CD4-positive, alpha-beta memory T cell (primary cell): ENCODE data around the gene KRTAP4-9. TPM values are rescaled to one million over a fixed set of nuclear protein-coding genes. Genes with fewer than 3 reads are reported as not detected.
"Not testable (repeated sequence)": the region's sequence is repeated elsewhere in the genome, so short reads cannot be mapped to it uniquely, and the experiment has no call there.

ENCODE experiments used
- CTCF ChIA-PET: fragments of 350-600 bp; sonication (Branson Sonifier 250); formaldehyde crosslinking; loops from one replicate; lab custom pipeline; 2021; ENCODE audit warnings: inconsistent platforms; ENCODE audit not compliant: partially characterized antibody; lab: Charles Lee
- POLR2A ChIA-PET: fragments of 350-600 bp; sonication (Branson Sonifier 250); formaldehyde crosslinking; loops from one replicate; lab custom pipeline; 2021; ENCODE audit not compliant: partially characterized antibody; lab: Charles Lee
- DNase-seq, 5 donors: peaks; one replicate each; pipeline versions ENCODE4 v3.0.0 to v3.0.0-alpha.2; 2020 to 2022; ENCODE audit warnings: mixed read lengths in 1 of 5
- H3K27ac ChIP-seq: one replicate; pipeline ENCODE4 v1.7.0; 2013; ENCODE audit warnings: low read depth, low read length
- H3K27me3 ChIP-seq: 2 replicates; pipeline ENCODE4 v1.7.0; 2013; ENCODE audit warnings: mild to moderate bottlenecking, low read length, moderate library complexity; ENCODE audit not compliant: insufficient read depth
- H3K36me3 ChIP-seq: 2 replicates; pipeline ENCODE4 v1.7.0; 2013; ENCODE audit warnings: mild to moderate bottlenecking, low read length, moderate library complexity; ENCODE audit not compliant: insufficient read depth
- H3K4me1 ChIP-seq: 2 replicates; pipeline ENCODE4 v1.7.0; 2013; ENCODE audit warnings: mild to moderate bottlenecking, low read length, moderate library complexity; ENCODE audit not compliant: insufficient read depth
- H3K4me3 ChIP-seq, 2 donors: one replicate each; pipeline ENCODE4 v1.7.0; 2013; ENCODE audit warnings: low read length in 2 of 2, mild to moderate bottlenecking in 1 of 2
- H3K9me3 ChIP-seq, 2 donors: one replicate each; pipeline ENCODE4 v1.7.0; 2013; ENCODE audit warnings: low read length in 2 of 2, control low read depth in 1 of 2; ENCODE audit not compliant: control insufficient read depth in 1 of 2
- H3K27ac Mint-ChIP-seq, 7 donors: one replicate each; pipeline ENCODE4 v1.8.0; 2020 to 2021; ENCODE audit warnings: mixed read lengths in 7 of 7, mild to moderate bottlenecking in 6 of 7, inconsistent platforms in 3 of 7, moderate library complexity in 3 of 7
- H3K27me3 Mint-ChIP-seq, 2 donors: one replicate each; pipeline ENCODE4 v1.8.0; 2020 to 2021; ENCODE audit warnings: mixed read lengths in 2 of 2
- H3K36me3 Mint-ChIP-seq, 2 donors: one replicate each; pipeline ENCODE4 v1.8.0; 2020 to 2021; ENCODE audit warnings: mixed read lengths in 2 of 2, inconsistent platforms in 1 of 2, mild to moderate bottlenecking in 1 of 2
- H3K4me1 Mint-ChIP-seq, 4 donors: one replicate each; pipeline ENCODE4 v1.8.0; 2020 to 2021; ENCODE audit warnings: mixed read lengths in 4 of 4, mild to moderate bottlenecking in 1 of 4
- H3K4me3 Mint-ChIP-seq, 8 donors: one replicate each; pipeline ENCODE4 v1.8.0; 2020 to 2021; ENCODE audit warnings: mixed read lengths in 8 of 8, mild to moderate bottlenecking in 7 of 8, moderate library complexity in 6 of 8, inconsistent platforms in 3 of 8
- H3K9me3 Mint-ChIP-seq, 8 donors: one replicate each; pipeline ENCODE4 v1.8.0; 2020 to 2021; ENCODE audit warnings: mixed read lengths in 8 of 8, mild to moderate bottlenecking in 5 of 8, inconsistent platforms in 3 of 8, moderate library complexity in 1 of 8
- intact Hi-C: fragments of 100-400 bp; cut with micrococcal nuclease; formaldehyde crosslinking; loops from one replicate; pipeline ENCODE4 v1.15.1; 2023
- polyA plus RNA-seq, 2 donors: library from polyadenylated mRNA; unstranded; fragments of 300-500 nt; fragmentation: Illumina TruSeq; gene quantifications; one replicate each; pipeline ENCODE4 v1.2.3, GENCODE V29; 2021
- total RNA-seq, 2 experiments: library from RNA; stranded (reverse); gene quantifications; one replicate each; pipeline ENCODE4 v1.2.3, GENCODE V29; 2021

Gene KRTAP4-9
- total and polyA plus RNA-seq, 4 experiments from 2014 or later, result not detected

DNA sequence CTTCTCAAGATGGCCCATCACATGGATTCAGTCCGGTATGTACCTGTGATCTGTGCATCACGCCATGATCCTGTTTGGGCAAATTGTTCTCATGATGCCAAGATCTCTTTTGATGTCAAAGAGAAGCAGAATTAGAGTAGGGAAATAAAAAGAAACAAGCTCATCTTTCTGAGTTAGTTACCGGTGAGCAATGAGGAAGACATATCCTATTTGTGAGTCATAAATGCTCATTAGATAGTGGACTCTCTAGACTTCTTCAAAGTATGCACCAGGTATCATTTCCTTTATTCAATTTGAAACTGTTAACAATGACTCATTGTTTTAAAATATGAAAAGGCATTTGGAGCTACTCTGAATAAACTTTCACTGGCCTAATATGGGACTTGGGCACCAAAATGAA, 26.8 kb downstream of the KRTAP4-9 start:
- no peaks in the 10 kb centered on the region for H3K27me3 ChIP-seq
- Mint-ChIP-seq H3K4me1 (peaks cover 0 to 66% (median 32%) of the 10 kb centered on the region in 4 donors), H3K9me3 (peaks cover 0 to 7% (median 1%) of the 10 kb centered on the region in 8 donors), H3K27ac (peak overlapping the region in 2 of 7 donors; percentile 54 to 80), H3K4me3 (peak overlapping the region in 2 of 8 donors; percentile 14 to 19), H3K27me3 (no peaks in the 10 kb centered on the region), H3K36me3 (no peaks in the 10 kb centered on the region)
- CTCF ChIA-PET, result interaction anchor here (2.6 kb wide), 1 partner anchor 190 kb away, joined by 11 read pairs; no protein-coding TSS in a partner anchor
- intact Hi-C loops, result no loop called here
- no peak overlapping the region for H3K27ac ChIP-seq
- no peaks in the 10 kb centered on the region for H3K9me3 ChIP-seq
- peaks cover 22% of the 10 kb centered on the region for H3K4me1 ChIP-seq
- no peak for DNase-seq
- H3K36me3 ChIP-seq, result no peaks in the 10 kb centered on the region
- POLR2A ChIA-PET, result interaction anchor here (0.9 to 2.7 kb wide), 3 partner anchors 10 to 177 kb away, joined by 3 to 14 read pairs (median 4); partner anchors contain the start of gene KRTAP16-1
- H3K4me3 ChIP-seq, result no peak overlapping the region

DNA sequence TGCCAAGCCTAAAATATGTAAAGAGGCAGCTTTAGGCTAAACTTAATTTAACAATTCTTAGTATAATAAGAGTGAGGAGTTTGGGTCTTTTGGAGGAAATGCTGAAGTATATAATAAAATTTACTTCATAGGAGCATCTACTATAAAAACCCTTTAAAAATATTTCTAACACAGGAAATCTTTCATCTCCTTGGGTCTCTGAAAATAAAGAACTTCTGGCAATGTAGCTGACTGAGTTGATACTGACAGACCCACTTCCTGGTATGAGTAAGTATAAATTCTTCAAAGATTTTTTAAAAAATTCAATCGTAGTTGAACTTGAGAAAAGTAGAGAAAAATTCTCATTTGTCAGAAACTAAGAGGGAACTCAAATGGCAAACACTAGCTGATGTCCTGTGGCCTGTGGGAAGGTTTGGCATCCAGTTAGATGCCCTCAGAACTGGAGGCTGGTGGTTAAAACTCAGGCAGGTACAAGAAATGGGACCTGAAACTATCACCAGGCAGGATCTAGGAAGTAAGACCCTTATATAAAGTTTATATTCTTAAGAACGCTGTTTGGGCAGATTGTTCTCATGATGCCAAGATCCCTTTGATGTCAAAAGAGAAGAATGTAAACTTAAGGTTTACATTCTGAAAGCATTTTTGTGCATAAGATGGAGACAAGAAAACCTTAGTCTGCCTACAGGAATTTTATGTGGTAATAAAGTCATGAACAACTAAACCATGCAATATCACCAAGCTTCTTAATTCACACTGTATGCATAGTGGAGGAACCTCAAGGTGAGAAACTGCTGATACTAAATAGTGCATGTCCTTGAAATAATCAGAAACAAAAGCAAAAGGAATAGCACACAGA, 28.9 kb downstream of the KRTAP4-9 start:
- Histone ChIP-seq H3K9me3 (no peaks in the 10 kb centered on the region), H3K27ac (no peak overlapping the region), H3K36me3 (no peaks in the 10 kb centered on the region), H3K27me3 (no peaks in the 10 kb centered on the region), H3K4me3 (no peak overlapping the region), H3K4me1 (peaks cover 22% of the 10 kb centered on the region)
- Mint-ChIP-seq H3K9me3 (peaks cover 0 to 8% (median 6%) of the 10 kb centered on the region in 8 donors), H3K27me3 (peaks cover 2 to 3% of the 10 kb centered on the region in 2 donors), H3K27ac (peak overlapping the region in 4 of 7 donors; percentile 78 to 96 (median 94)), H3K4me3 (peak overlapping the region in 5 of 8 donors; percentile 18 to 85 (median 63)), H3K36me3 (peaks cover 0 to 4% of the 10 kb centered on the region in 2 donors), H3K4me1 (peaks cover 0 to 47% (median 29%) of the 10 kb centered on the region in 4 donors)
- intact Hi-C loops, result no loop called here
- POLR2A ChIA-PET, result interaction anchor here (1.1 to 1.7 kb wide), 6 partner anchors 10 to 555 kb away, joined by 3 to 13 read pairs (median 5); partner anchors contain the start of genes EIF1, KRTAP16-1 and KRTAP4-12
- peak in 2 of 5 donors; percentile 32 to 41 for DNase-seq
- CTCF ChIA-PET, result interaction anchor here (1.9 to 2.6 kb wide), 2 partner anchors 174 to 188 kb away, joined by 5 to 11 read pairs; no protein-coding TSS in a partner anchor

DNA sequence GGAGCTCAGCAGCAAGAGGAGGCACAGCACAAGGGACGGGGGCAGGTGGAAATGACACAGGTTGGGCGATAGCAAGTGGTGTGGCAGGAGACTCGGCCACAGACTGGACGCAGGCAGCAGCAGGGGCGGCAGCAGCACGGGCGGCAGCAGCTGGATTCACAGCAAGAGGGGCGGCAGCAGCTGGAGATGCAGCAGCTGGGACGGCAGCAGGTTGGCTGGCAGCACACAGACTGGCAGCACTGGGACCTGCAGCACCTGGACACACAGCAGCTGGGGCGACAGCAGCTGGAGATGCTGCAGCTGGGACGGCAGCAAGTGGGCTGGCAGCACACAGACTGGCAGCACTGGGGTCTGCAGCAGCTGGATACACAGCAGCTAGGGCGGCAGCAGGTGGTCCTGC, 34.7 kb downstream of the KRTAP4-9 start:
- H3K27ac ChIP-seq, H3K4me1 ChIP-seq, H3K36me3 ChIP-seq, DNase-seq, H3K9me3 ChIP-seq, CTCF ChIA-PET, H3K4me3 ChIP-seq, H3K27me3 Mint-ChIP-seq, intact Hi-C loops, H3K4me3 Mint-ChIP-seq, H3K27me3 ChIP-seq: not testable (repeated sequence)
- POLR2A ChIA-PET, result interaction anchor here (1.0 kb wide), 1 partner anchor 38 kb away, joined by 3 read pairs; the partner anchor contains the start of gene KRTAP4-2
- peaks cover 0 to 11% (median 2%) of the 10 kb centered on the region in 4 donors for H3K4me1 Mint-ChIP-seq
- H3K36me3 Mint-ChIP-seq, result peaks cover 10 to 24% of the 10 kb centered on the region in 2 donors
- peaks cover 5 to 43% (median 30%) of the 10 kb centered on the region in 8 donors for H3K9me3 Mint-ChIP-seq
- H3K27ac Mint-ChIP-seq, result peak overlapping the region in 1 of 7 donors; percentile 4

DNA sequence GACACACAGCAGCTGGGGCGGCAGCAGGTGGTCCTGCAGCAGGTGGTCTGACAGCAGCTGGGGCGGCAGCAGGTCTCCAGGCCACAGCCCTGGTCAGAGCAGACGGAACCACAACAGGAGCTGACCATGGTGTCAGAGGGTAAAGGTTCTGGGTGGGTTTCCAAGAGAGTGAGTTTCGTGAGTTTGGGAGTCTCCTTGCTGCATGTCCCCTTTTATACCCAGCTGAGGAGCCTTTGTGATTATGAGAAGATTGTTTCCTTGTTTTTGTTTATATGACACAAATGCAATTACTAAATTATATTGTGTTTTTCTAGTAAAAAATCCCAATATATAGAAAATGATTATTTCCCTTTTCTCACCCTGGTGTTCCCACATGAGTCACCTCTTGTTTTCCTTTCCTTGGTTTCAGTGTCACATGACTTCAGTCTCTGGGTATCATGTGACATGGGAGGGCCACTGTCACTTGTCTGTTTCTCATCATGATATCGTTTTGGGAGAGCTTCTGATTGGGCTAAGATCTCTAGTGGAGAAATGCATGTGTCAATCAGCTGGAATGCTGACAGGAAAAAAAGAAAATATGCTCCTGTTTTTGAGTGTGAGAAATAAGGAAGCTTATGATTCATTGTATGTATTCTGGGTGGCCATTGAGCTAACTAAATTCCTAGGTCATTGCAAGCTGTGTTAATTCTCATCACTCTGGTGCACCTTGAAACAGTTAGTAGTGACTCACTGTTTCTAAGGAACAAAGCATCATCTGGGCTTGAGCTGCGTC, 35.4 kb downstream of the KRTAP4-9 start, which contains the start of gene KRTAP4-6:
Gene KRTAP4-6 (minus strand): TSS at position 185 of the 772 bp plus-strand sequence. CDS start 57 bp downstream, at position 128.
- POLR2A ChIA-PET, result interaction anchor here (0.7 to 1.2 kb wide), 3 partner anchors 10 to 168 kb away, joined by 3 read pairs; partner anchors contain the start of gene KRTAP4-2
- Mint-ChIP-seq H3K4me1 (peaks cover 0 to 11% (median 2%) of the 10 kb centered on the region in 4 donors), H3K27ac (peak within 1 kb of the TSS in 1 of 7 donors; percentile 4), H3K9me3 (peaks cover 5 to 46% (median 30%) of the 10 kb centered on the region in 8 donors), H3K27me3 (peaks cover 5 to 6% of the 10 kb centered on the region in 2 donors), H3K4me3 (no peak within 1 kb of the TSS), H3K36me3 (peaks cover 10 to 24% of the 10 kb centered on the region in 2 donors)
- no peak for DNase-seq
- no peak within 1 kb of the TSS for H3K4me3 ChIP-seq
- no peak within 1 kb of the TSS for H3K27ac ChIP-seq
- no peaks in the 10 kb centered on the region for H3K36me3 ChIP-seq
- no peaks in the 10 kb centered on the region for H3K4me1 ChIP-seq
- CTCF ChIA-PET, result interaction anchor here (0.6 to 0.8 kb wide), 2 partner anchors 10 to 182 kb away, joined by 3 read pairs; no protein-coding TSS in a partner anchor
- intact Hi-C loops, result no loop called here
- no peaks in the 10 kb centered on the region for H3K27me3 ChIP-seq
- H3K9me3 ChIP-seq, result no peaks in the 10 kb centered on the region

DNA sequence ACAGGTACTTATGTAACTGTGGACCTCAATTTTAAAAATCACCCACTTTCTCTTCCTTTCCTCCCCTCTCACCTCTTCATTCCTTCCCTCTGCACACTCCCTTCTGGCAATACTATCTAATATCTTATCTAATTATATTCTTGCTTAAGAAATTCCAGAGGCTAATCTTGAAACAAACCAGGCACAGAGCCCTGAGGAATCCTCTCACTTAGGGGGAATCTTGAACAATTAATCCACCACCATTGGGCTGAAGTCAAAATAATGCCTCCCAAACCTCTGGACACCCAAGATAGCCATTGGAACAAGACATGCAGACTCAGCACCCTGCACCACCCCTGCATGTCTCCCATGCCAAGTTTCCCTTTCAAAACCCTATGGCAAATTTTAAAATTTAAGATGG, 36.2 kb downstream of the KRTAP4-9 start:
- POLR2A ChIA-PET, result interaction anchor here (0.7 to 1.2 kb wide), 2 partner anchors 10 to 167 kb away, joined by 3 read pairs; no protein-coding TSS in a partner anchor
- Histone ChIP-seq H3K27me3 (no peaks in the 10 kb centered on the region), H3K36me3 (no peaks in the 10 kb centered on the region), H3K9me3 (no peaks in the 10 kb centered on the region), H3K27ac (no peak overlapping the region), H3K4me1 (no peaks in the 10 kb centered on the region), H3K4me3 (no peak overlapping the region)
- intact Hi-C loops, result no loop called here
- no peak for DNase-seq
- Mint-ChIP-seq H3K9me3 (peaks cover 5 to 46% (median 30%) of the 10 kb centered on the region in 8 donors), H3K36me3 (peaks cover 10 to 24% of the 10 kb centered on the region in 2 donors), H3K4me3 (no peak overlapping the region), H3K27ac (no peak overlapping the region), H3K27me3 (peaks cover 5 to 9% of the 10 kb centered on the region in 2 donors), H3K4me1 (peaks cover 0 to 11% (median 1%) of the 10 kb centered on the region in 4 donors)
- CTCF ChIA-PET, result interaction anchor here (0.6 to 0.8 kb wide), 2 partner anchors 11 to 181 kb away, joined by 3 read pairs; no protein-coding TSS in a partner anchor

DNA sequence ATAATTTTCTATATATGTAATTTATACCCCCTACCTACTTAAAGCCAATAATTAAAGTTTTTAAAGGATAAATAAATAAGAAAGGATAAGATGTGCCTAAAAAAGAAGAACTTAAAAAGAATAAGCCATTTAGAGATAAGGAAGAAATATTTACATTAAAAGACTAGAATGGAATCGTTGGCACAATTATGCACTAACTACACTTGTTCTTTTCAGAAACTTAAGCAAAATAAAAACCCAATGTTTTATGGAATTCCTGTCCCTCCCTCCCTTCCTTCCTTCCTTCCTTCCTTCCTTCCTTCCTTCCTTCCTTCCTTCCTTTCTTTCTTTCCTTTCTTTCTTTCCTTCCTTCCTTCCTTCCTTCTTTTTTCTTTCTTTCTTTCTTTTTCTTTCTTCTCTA, 39.7 kb downstream of the KRTAP4-9 start:
- DNase-seq, result no peak
- Histone ChIP-seq H3K27ac (no peak overlapping the region), H3K9me3 (no peaks in the 10 kb centered on the region), H3K4me3 (no peak overlapping the region), H3K27me3 (no peaks in the 10 kb centered on the region), H3K4me1 (no peaks in the 10 kb centered on the region), H3K36me3 (no peaks in the 10 kb centered on the region)
- Mint-ChIP-seq H3K36me3 (peaks cover 8 to 16% of the 10 kb centered on the region in 2 donors), H3K4me1 (peaks cover 0 to 7% (median under 1%) of the 10 kb centered on the region in 4 donors), H3K4me3 (no peak overlapping the region), H3K27me3 (peaks cover 0 to 3% of the 10 kb centered on the region in 2 donors), H3K9me3 (peaks cover 0 to 38% (median 22%) of the 10 kb centered on the region in 8 donors), H3K27ac (no peak overlapping the region)
- POLR2A ChIA-PET, result no interaction called here
- intact Hi-C loops, result no loop called here
- CTCF ChIA-PET, result no interaction called here
